Stimulated activated effector memory CD8-positive, alpha-beta T cell treated with anti-CD3 and anti-CD28 coated beads, Interleukin-12 subunit alpha, Interleukin-12 subunit beta, amount 100 ng/mL, for 72 hours (primary cell): ENCODE data around the gene LY86.

ENCODE experiments used
- ATAC-seq: fragments of 150-1000 bp; cut with Tn5 transposase; 2 replicates; pipeline ENCODE4 v1.10.0; 2021
- DNase-seq, 2 donors: peaks; one replicate each; pipeline ENCODE4 v3.0.0; 2021 to 2022; ENCODE audit warnings: low spot score in 2 of 2
- H3K27ac Mint-ChIP-seq: one replicate; pipeline ENCODE4 v1.8.0; 2022; ENCODE audit warnings: mild to moderate bottlenecking, mixed read lengths
- H3K36me3 Mint-ChIP-seq: one replicate; pipeline ENCODE4 v1.8.0; 2022; ENCODE audit warnings: mild to moderate bottlenecking, mixed read lengths
- H3K4me1 Mint-ChIP-seq: one replicate; pipeline ENCODE4 v1.8.0; 2022; ENCODE audit warnings: mixed read lengths
- H3K4me3 Mint-ChIP-seq: one replicate; pipeline ENCODE4 v1.8.0; 2022; ENCODE audit warnings: mild to moderate bottlenecking, mixed read lengths
- H3K9me3 Mint-ChIP-seq: one replicate; pipeline ENCODE4 v1.8.0; 2022; ENCODE audit warnings: mixed read lengths

The LY86 gene

GRCh38 chr6:6564154-6564553 lies 24.4 kb upstream of the LY86 start:
- DNase-seq (no peak), ATAC-seq (no peak)
- H3K36me3 Mint-ChIP-seq: no peaks in the 10 kb centered on the region
- H3K4me3 Mint-ChIP-seq: no peak overlapping the region
- H3K9me3 Mint-ChIP-seq: no peaks in the 10 kb centered on the region
- no peak overlapping the region for H3K27ac Mint-ChIP-seq
- peaks cover 6% of the 10 kb centered on the region for H3K4me1 Mint-ChIP-seq

GRCh38 chr6:6565069-6565468 lies 23.5 kb upstream of the LY86 start:
- Mint-ChIP-seq H3K27ac (no peak overlapping the region), H3K4me1 (peaks cover 6% of the 10 kb centered on the region), H3K9me3 (no peaks in the 10 kb centered on the region), H3K4me3 (no peak overlapping the region), H3K36me3 (no peaks in the 10 kb centered on the region)
- no peak for ATAC-seq
- no peak for DNase-seq

GRCh38 chr6:6565488-6565887 lies 23.0 kb upstream of the LY86 start:
- H3K4me1 Mint-ChIP-seq: peaks cover 6% of the 10 kb centered on the region
- no peak for DNase-seq
- no peak overlapping the region for H3K4me3 Mint-ChIP-seq
- no peaks in the 10 kb centered on the region for H3K36me3 Mint-ChIP-seq
- no peaks in the 10 kb centered on the region for H3K9me3 Mint-ChIP-seq
- no peak for ATAC-seq
- no peak overlapping the region for H3K27ac Mint-ChIP-seq

- H3K9me3 Mint-ChIP-seq: no peaks in the 10 kb centered on the region
- DNase-seq: no peak
- H3K4me3 Mint-ChIP-seq: no peak overlapping the region
- H3K4me1 Mint-ChIP-seq: peaks cover 6% of the 10 kb centered on the region
- no peak overlapping the region for H3K27ac Mint-ChIP-seq
- ATAC-seq: no peak
- H3K36me3 Mint-ChIP-seq: no peaks in the 10 kb centered on the region
Observed at GRCh38 chr6:6566766-6567165, 21.8 kb upstream of the LY86 start.

GRCh38 chr6:6569096-6569810 lies 19.3 kb upstream of the LY86 start:
- no peaks in the 10 kb centered on the region for H3K9me3 Mint-ChIP-seq
- no peak overlapping the region for H3K4me3 Mint-ChIP-seq
- H3K36me3 Mint-ChIP-seq: no peaks in the 10 kb centered on the region
- no peak overlapping the region for H3K27ac Mint-ChIP-seq
- DNase-seq: no peak
- H3K4me1 Mint-ChIP-seq: peaks cover 2% of the 10 kb centered on the region
- ATAC-seq: no peak

GRCh38 chr6:6569811-6570164 lies 18.7 kb upstream of the LY86 start:
- no peaks in the 10 kb centered on the region for H3K9me3 Mint-ChIP-seq

GRCh38 chr6:6570929-6571671 lies 17.4 kb upstream of the LY86 start:
- DNase-seq: no peak
- H3K36me3 Mint-ChIP-seq: no peaks in the 10 kb centered on the region
- H3K9me3 Mint-ChIP-seq: no peaks in the 10 kb centered on the region
- no peak overlapping the region for H3K27ac Mint-ChIP-seq
- H3K4me3 Mint-ChIP-seq: no peak overlapping the region
- ATAC-seq: no peak
- no peaks in the 10 kb centered on the region for H3K4me1 Mint-ChIP-seq

More at GRCh38 chr6:6569811-6570164, 18.7 kb upstream of the LY86 start:
- H3K36me3 Mint-ChIP-seq: no peaks in the 10 kb centered on the region
- H3K4me3 Mint-ChIP-seq: no peak overlapping the region
- no peak for DNase-seq
- no peak for ATAC-seq
- H3K27ac Mint-ChIP-seq: no peak overlapping the region
- H3K4me1 Mint-ChIP-seq: no peaks in the 10 kb centered on the region

GRCh38 chr6:6575143-6575542 lies 13.4 kb upstream of the LY86 start:
- H3K36me3 Mint-ChIP-seq: no peaks in the 10 kb centered on the region
- H3K4me3 Mint-ChIP-seq: no peak overlapping the region
- H3K9me3 Mint-ChIP-seq: peaks cover 3% of the 10 kb centered on the region
- ATAC-seq: no peak
- H3K4me1 Mint-ChIP-seq: no peaks in the 10 kb centered on the region
- no peak overlapping the region for H3K27ac Mint-ChIP-seq
- no peak for DNase-seq

- Mint-ChIP-seq H3K36me3 (no peaks in the 10 kb centered on the region), H3K4me1 (no peaks in the 10 kb centered on the region), H3K27ac (no peak overlapping the region), H3K9me3 (peaks cover 3% of the 10 kb centered on the region), H3K4me3 (no peak overlapping the region)
- ATAC-seq (no peak), DNase-seq (no peak)
Observed at GRCh38 chr6:6577735-6578134, 10.8 kb upstream of the LY86 start.

- ATAC-seq: no peak
- no peak overlapping the region for H3K27ac Mint-ChIP-seq
- no peak overlapping the region for H3K4me3 Mint-ChIP-seq
- DNase-seq: no peak
- no peaks in the 10 kb centered on the region for H3K36me3 Mint-ChIP-seq
- H3K4me1 Mint-ChIP-seq: peaks cover 8% of the 10 kb centered on the region
- peaks cover 5% of the 10 kb centered on the region for H3K9me3 Mint-ChIP-seq
Observed at GRCh38 chr6:6579281-6579680, 9.2 kb upstream of the LY86 start.

GRCh38 chr6:6580225-6580856 lies 8.2 kb upstream of the LY86 start:
- no peak overlapping the region for H3K27ac Mint-ChIP-seq
- no peaks in the 10 kb centered on the region for H3K36me3 Mint-ChIP-seq
- peaks cover 5% of the 10 kb centered on the region for H3K9me3 Mint-ChIP-seq
- H3K4me1 Mint-ChIP-seq: peaks cover 9% of the 10 kb centered on the region
- no peak overlapping the region for H3K4me3 Mint-ChIP-seq
- DNase-seq: no peak
- no peak for ATAC-seq

GRCh38 chr6:6581054-6581453 lies 7.5 kb upstream of the LY86 start:
- H3K4me3 Mint-ChIP-seq: no peak overlapping the region
- ATAC-seq (no peak), DNase-seq (no peak)
- peaks cover 9% of the 10 kb centered on the region for H3K4me1 Mint-ChIP-seq
- no peaks in the 10 kb centered on the region for H3K36me3 Mint-ChIP-seq
- peaks cover 5% of the 10 kb centered on the region for H3K9me3 Mint-ChIP-seq
- H3K27ac Mint-ChIP-seq: no peak overlapping the region

- Mint-ChIP-seq H3K4me1 (peaks cover 9% of the 10 kb centered on the region), H3K36me3 (no peaks in the 10 kb centered on the region), H3K9me3 (peaks cover 5% of the 10 kb centered on the region), H3K4me3 (no peak overlapping the region), H3K27ac (no peak overlapping the region)
- DNase-seq (no peak), ATAC-seq (no peak)
Observed at GRCh38 chr6:6582131-6582530, 6.4 kb upstream of the LY86 start.

GRCh38 chr6:6583836-6584235 lies 4.7 kb upstream of the LY86 start:
- no peak overlapping the region for H3K27ac Mint-ChIP-seq
- H3K4me3 Mint-ChIP-seq: no peak overlapping the region
- ATAC-seq: no peak
- no peaks in the 10 kb centered on the region for H3K36me3 Mint-ChIP-seq
- H3K4me1 Mint-ChIP-seq: peaks cover 9% of the 10 kb centered on the region
- no peak for DNase-seq
- H3K9me3 Mint-ChIP-seq: peaks cover 5% of the 10 kb centered on the region

GRCh38 chr6:6584310-6585002 lies 4.1 kb upstream of the LY86 start:
- H3K4me1 Mint-ChIP-seq: peaks cover 9% of the 10 kb centered on the region
- ATAC-seq (no peak), DNase-seq (no peak)
- H3K36me3 Mint-ChIP-seq: no peaks in the 10 kb centered on the region
- no peak overlapping the region for H3K27ac Mint-ChIP-seq
- H3K9me3 Mint-ChIP-seq: peaks cover 5% of the 10 kb centered on the region
- no peak overlapping the region for H3K4me3 Mint-ChIP-seq

- H3K4me1 Mint-ChIP-seq: peaks cover 9% of the 10 kb centered on the region
- H3K9me3 Mint-ChIP-seq: peaks cover 2% of the 10 kb centered on the region
- no peak for ATAC-seq
- H3K36me3 Mint-ChIP-seq: no peaks in the 10 kb centered on the region
- H3K4me3 Mint-ChIP-seq: no peak overlapping the region
- no peak overlapping the region for H3K27ac Mint-ChIP-seq
- no peak for DNase-seq
Observed at GRCh38 chr6:6585003-6585311, 3.6 kb upstream of the LY86 start.
